GM12864 (cell line): ENCODE results near the gene GDF11.
A peak's percentile ranks its signal among the peaks of the same experiment; 100 is the strongest.

Source experiments
- DNase-seq: peaks from one replicate; pipeline ENCODE4 v3.0.0-alpha.2; 2011; ENCODE audit warnings: low read depth
- H3K4me3 ChIP-seq: 2 replicates; pipeline ENCODE4 v1.5.1; 2011; ENCODE audit warnings: mild to moderate bottlenecking, low read depth, low read length, control low read depth
- CTCF ChIP-seq: IDR thresholded peaks from 2 replicates; pipeline ENCODE4 v1.5.1; 2011; ENCODE audit warnings: low read depth, mild to moderate bottlenecking, moderate library complexity, low read length, control low read depth, inconsistent platforms; ENCODE audit errors: missing control alignments

Gene GDF11

GRCh38 chr12:55724226-55724939 lies 18.5 kb upstream of the GDF11 start:
- no peak for DNase-seq
- peak; percentile 71 for TF ChIP-seq CTCF

GRCh38 chr12:55724940-55725309 lies 18.0 kb upstream of the GDF11 start:
- DNase-seq: no peak
- H3K4me3 ChIP-seq: no peak overlapping the region
- no peak for TF ChIP-seq CTCF

More at GRCh38 chr12:55724226-55724939, 18.5 kb upstream of the GDF11 start:
- no peak overlapping the region for H3K4me3 ChIP-seq

GRCh38 chr12:55725556-55725955 lies 17.4 kb upstream of the GDF11 start:
- H3K4me3 ChIP-seq: no peak overlapping the region
- DNase-seq: no peak
- TF ChIP-seq CTCF: no peak

GRCh38 chr12:55726971-55727370 lies 16.0 kb upstream of the GDF11 start:
- TF ChIP-seq CTCF: no peak
- no peak overlapping the region for H3K4me3 ChIP-seq
- DNase-seq: no peak

GRCh38 chr12:55727643-55728185 lies 15.2 kb upstream of the GDF11 start:
- H3K4me3 ChIP-seq: peak overlapping the region; percentile 75
- no peak for DNase-seq
- TF ChIP-seq CTCF: no peak

- no peak for TF ChIP-seq CTCF
- DNase-seq: no peak
Observed at GRCh38 chr12:55728186-55728938, 14.6 kb upstream of the GDF11 start.

More at GRCh38 chr12:55728186-55728938, 14.6 kb upstream of the GDF11 start:
- peak overlapping the region; percentile 75 for H3K4me3 ChIP-seq
